OCI-M1 (cell line): Measurements from ENCODE around the gene RPP30.
"Not testable (repeated sequence)": the region's sequence is repeated elsewhere in the genome, so short reads cannot be mapped to it uniquely, and the experiment has no call there.

Experiments
- DNase-seq: peaks from one replicate; lab custom pipeline; 2025; lab: John Stamatoyannopoulos, UW

Gene RPP30

GRCh38 chr10:90871279-90871765 is 452 bp upstream of the RPP30 start:
- peak; percentile 92 for DNase-seq

- DNase-seq: peak; percentile 45
Measured at GRCh38 chr10:90872648-90873020, 860 bp downstream of the RPP30 start.

- no peak for DNase-seq
Measured at GRCh38 chr10:90879062-90879461, 7.3 kb downstream of the RPP30 start.

- peak; percentile 73 for DNase-seq
Measured at GRCh38 chr10:90880059-90880719, 8.4 kb downstream of the RPP30 start.

GRCh38 chr10:90884431-90884830 is 12.7 kb downstream of the RPP30 start:
- no peak for DNase-seq

- no peak for DNase-seq
Measured at GRCh38 chr10:90885176-90885575, 13.4 kb downstream of the RPP30 start.

GRCh38 chr10:90887555-90887954 is 15.8 kb downstream of the RPP30 start:
- DNase-seq: no peak

GRCh38 chr10:90888387-90888786 is 16.6 kb downstream of the RPP30 start:
- no peak for DNase-seq

- no peak for DNase-seq
Measured at GRCh38 chr10:90889636-90890035, 17.9 kb downstream of the RPP30 start.

GRCh38 chr10:90890347-90890746 is 18.6 kb downstream of the RPP30 start:
- DNase-seq: no peak

- DNase-seq: no peak
Measured at GRCh38 chr10:90893190-90893589, 21.4 kb downstream of the RPP30 start.

- DNase-seq: not testable (repeated sequence)
Measured at GRCh38 chr10:90896916-90897315, 25.1 kb downstream of the RPP30 start.

- no peak for DNase-seq
Measured at GRCh38 chr10:90905925-90906324, 34.2 kb downstream of the RPP30 start.

- DNase-seq: no peak
Measured at GRCh38 chr10:90906596-90906995, 34.8 kb downstream of the RPP30 start.

GRCh38 chr10:90911133-90912051 is 39.6 kb downstream of the RPP30 start:
- peak; percentile 86 for DNase-seq

- no peak for DNase-seq
Measured at GRCh38 chr10:90912174-90912573, 40.4 kb downstream of the RPP30 start.

- no peak for DNase-seq
Measured at GRCh38 chr10:90912854-90913479, 41.2 kb downstream of the RPP30 start.

- no peak for DNase-seq
Measured at GRCh38 chr10:90913774-90914420, 42.1 kb downstream of the RPP30 start.

- DNase-seq: no peak
Measured at GRCh38 chr10:90914992-90915765, 43.4 kb downstream of the RPP30 start.

- no peak for DNase-seq
Measured at GRCh38 chr10:90915766-90916075, 43.9 kb downstream of the RPP30 start.

GRCh38 chr10:90916392-90917237 is 44.8 kb downstream of the RPP30 start:
- no peak for DNase-seq
